GM19468 (cell line): ENCODE data around the gene CPZ.

Experiments
- ATAC-seq: cut with Tn5 transposase; IDR thresholded peaks from one replicate; pipeline ENCODE4 v1.9.1; 2021; ENCODE audit warnings: mild to moderate bottlenecking, moderate library complexity, moderate number of reproducible peaks; ENCODE audit not compliant: unreplicated experiment; ENCODE audit errors: extremely low read depth

Gene CPZ

GRCh38 chr4:8579526-8580320, 12.8 kb upstream of the CPZ start:
- ATAC-seq = no peak

GRCh38 chr4:8580321-8581093, 12.1 kb upstream of the CPZ start, which contains the start of gene GPR78:
Gene GPR78 (plus strand): TSS chr4:8580392. CDS start chr4:8580983, 591 bp downstream.
- no peak for ATAC-seq

GRCh38 chr4:8581094-8581861, 11.3 kb upstream of the CPZ start:
- ATAC-seq = no peak

GRCh38 chr4:8582016-8582415, 10.5 kb upstream of the CPZ start:
- no peak for ATAC-seq

GRCh38 chr4:8582436-8582835, 10.1 kb upstream of the CPZ start:
- ATAC-seq = no peak

GRCh38 chr4:8582941-8583654, 9.5 kb upstream of the CPZ start:
- ATAC-seq = no peak

- no peak for ATAC-seq
Observed at GRCh38 chr4:8583655-8584025, 8.9 kb upstream of the CPZ start.

- ATAC-seq = no peak
Observed at GRCh38 chr4:8585186-8585585, 7.4 kb upstream of the CPZ start.

GRCh38 chr4:8585721-8586212, 6.8 kb upstream of the CPZ start:
- no peak for ATAC-seq

- no peak for ATAC-seq
Observed at GRCh38 chr4:8586246-8586645, 6.3 kb upstream of the CPZ start.

- ATAC-seq = no peak
Observed at GRCh38 chr4:8586671-8587468, 5.7 kb upstream of the CPZ start.

- no peak for ATAC-seq
Observed at GRCh38 chr4:8587469-8588195, 4.9 kb upstream of the CPZ start.

- ATAC-seq = no peak
Observed at GRCh38 chr4:8588196-8588470, 4.4 kb upstream of the CPZ start.

GRCh38 chr4:8589336-8589735, 3.2 kb upstream of the CPZ start:
- ATAC-seq = no peak

- ATAC-seq = no peak
Observed at GRCh38 chr4:8589823-8590545, 2.6 kb upstream of the CPZ start.

- ATAC-seq = no peak
Observed at GRCh38 chr4:8590546-8590880, 2.1 kb upstream of the CPZ start.

- no peak for ATAC-seq
Observed at GRCh38 chr4:8591114-8591513, 1.5 kb upstream of the CPZ start.

- ATAC-seq = no peak
Observed at GRCh38 chr4:8591626-8592365, 769 bp upstream of the CPZ start.
